HG02852 (cell line): ENCODE data around the gene NXPH2.

Experiments used
- ATAC-seq: cut with Tn5 transposase; IDR thresholded peaks from one replicate; pipeline ENCODE4 v1.9.1; 2021; ENCODE audit warnings: mild to moderate bottlenecking, moderate library complexity; ENCODE audit not compliant: unreplicated experiment

The NXPH2 gene

GRCh38 chr2:138712212-138712979, 67.8 kb downstream of the NXPH2 start:
- ATAC-seq: peak; percentile 92

GRCh38 chr2:138711812-138712211, 68.4 kb downstream of the NXPH2 start:
- ATAC-seq: peak; percentile 23

- no peak for ATAC-seq
These were observed 71.4 kb downstream of the NXPH2 start for GRCh38 chr2:138708682-138709241.

- no peak for ATAC-seq
These were observed 72.7 kb downstream of the NXPH2 start for GRCh38 chr2:138707392-138708074.

- ATAC-seq: no peak
These were observed 76.9 kb downstream of the NXPH2 start for GRCh38 chr2:138703242-138703641.

GRCh38 chr2:138700716-138701115, 79.5 kb downstream of the NXPH2 start:
- ATAC-seq: no peak

GRCh38 chr2:138699421-138699820, 80.8 kb downstream of the NXPH2 start:
- ATAC-seq: no peak

- ATAC-seq: no peak
These were observed 81.8 kb downstream of the NXPH2 start for GRCh38 chr2:138698428-138698827.

- no peak for ATAC-seq
These were observed 88.5 kb downstream of the NXPH2 start for GRCh38 chr2:138691667-138692066.

- ATAC-seq: no peak
These were observed 90.5 kb downstream of the NXPH2 start for GRCh38 chr2:138689705-138690104.

- no peak for ATAC-seq
These were observed 98.0 kb downstream of the NXPH2 start for GRCh38 chr2:138682163-138682562.

- ATAC-seq: no peak
These were observed 103.0 kb downstream of the NXPH2 start for GRCh38 chr2:138677221-138677620.

GRCh38 chr2:138676619-138677021, 103.6 kb downstream of the NXPH2 start:
- ATAC-seq: no peak

- no peak for ATAC-seq
These were observed 108.6 kb downstream of the NXPH2 start for GRCh38 chr2:138671566-138671965.

GRCh38 chr2:138670734-138671133, 109.5 kb downstream of the NXPH2 start:
- ATAC-seq: no peak

GRCh38 chr2:138665937-138666336, 114.3 kb downstream of the NXPH2 start:
- no peak for ATAC-seq

- no peak for ATAC-seq
These were observed 121.8 kb downstream of the NXPH2 start for GRCh38 chr2:138658187-138658894.

- no peak for ATAC-seq
These were observed 126.0 kb downstream of the NXPH2 start for GRCh38 chr2:138654146-138654545.

GRCh38 chr2:138652378-138652777, 127.8 kb downstream of the NXPH2 start:
- ATAC-seq: no peak

- ATAC-seq: no peak
These were observed 130.6 kb downstream of the NXPH2 start for GRCh38 chr2:138649571-138649970.

GRCh38 chr2:138648606-138649005, 131.6 kb downstream of the NXPH2 start:
- ATAC-seq: no peak
